Kidney (tissue), 14 donors: ENCODE results near the gene ELOA. TPM values are rescaled to one million over a fixed set of nuclear protein-coding genes. Genes with fewer than 3 reads are reported as not detected.
"Not testable (repeated sequence)": the region's sequence is repeated elsewhere in the genome, so short reads cannot be mapped to it uniquely, and the experiment has no call there.

Experiments used
- DNase-seq, 5 donors: peaks; one replicate each; pipeline ENCODE4 v3.0.0-alpha.2; 2013 to 2020
- FAIRE-seq: peaks from 2 replicates; lab custom pipeline; 2012; peaks lifted over from hg19 to GRCh38; lab: Jason Lieb, UNC
- H3K27ac ChIP-seq, 2 donors: one replicate each; pipeline ENCODE4 v1.7.0; 2013; ENCODE audit warnings: low read depth in 2 of 2, low read length in 2 of 2, inconsistent platforms in 1 of 2
- H3K27me3 ChIP-seq: one replicate; pipeline ENCODE4 v1.7.1; 2013; ENCODE audit warnings: low read length, inconsistent platforms; ENCODE audit not compliant: control insufficient read depth, insufficient read depth
- H3K36me3 ChIP-seq, 3 donors: one replicate each; pipeline versions ENCODE4 v1.7.0 to v1.7.1; 2013; ENCODE audit warnings: low read length in 3 of 3, control low read depth in 1 of 3, inconsistent platforms in 1 of 3; ENCODE audit not compliant: insufficient read depth in 3 of 3, control insufficient read depth in 2 of 3
- H3K4me1 ChIP-seq, 3 donors: one replicate each; pipeline versions ENCODE4 v1.7.0 to v1.7.1; 2013; ENCODE audit warnings: low read length in 3 of 3, inconsistent platforms in 1 of 3, low read depth in 1 of 3; ENCODE audit not compliant: control insufficient read depth in 2 of 3, insufficient read depth in 2 of 3
- H3K4me3 ChIP-seq, 3 donors: one replicate each; pipeline versions ENCODE4 v1.7.0 to v1.8.1; 2013; ENCODE audit warnings: low read length in 3 of 3, control low read depth in 1 of 3, inconsistent platforms in 1 of 3
- H3K9ac ChIP-seq, 3 donors: one replicate each; pipeline versions ENCODE4 v1.7.0 to v1.7.1; 2013; ENCODE audit warnings: low read length in 3 of 3, control low read depth in 1 of 3, inconsistent platforms in 1 of 3
- H3K9me3 ChIP-seq, 3 donors: one replicate each; pipeline versions ENCODE4 v1.7.0 to v1.7.1; 2013; ENCODE audit warnings: low read length in 3 of 3, control low read depth in 1 of 3, inconsistent platforms in 1 of 3; ENCODE audit not compliant: control insufficient read depth in 2 of 3, insufficient read depth in 1 of 3
- CTCF ChIP-seq: IDR thresholded peaks from 3 replicates; pipeline ENCODE4 v1.5.1; 2012; ENCODE audit warnings: mild to moderate bottlenecking, moderate library complexity, borderline replicate concordance; ENCODE audit not compliant: insufficient read depth; ENCODE audit errors: extremely low read depth
- intact Hi-C: fragments of 100-400 bp; cut with DNase I; formaldehyde crosslinking; loops from one replicate; pipeline ENCODE4 v1.11.1; 2022
- polyA plus RNA-seq: library from polyadenylated mRNA; stranded (reverse); fragments of 350-450 nt; fragmentation: Illumina TruSeq; extraction: RNeasy Lipid Tissue Mini Kit (QIAGEN cat#74804); gene quantifications from one replicate; pipeline ENCODE4 v1.2.3, GENCODE V29; 2014; ENCODE audit warnings: low read depth, low replicate concordance; ENCODE audit not compliant: insufficient read depth
- total RNA-seq: library from RNA; stranded (reverse); fragmentation: NEBNext Ultra II Directional; extraction: Animal tissue kit (Norgen Biotek cat#: 25700); gene quantifications from one replicate; pipeline ENCODE4 v1.2.1, GENCODE V29; 2021
- donor health status: control.
- donor health status: control.
- donor health status: control.
- donor health status: control.
- donor health status: control.
- donor health status: DM: yes; HTN: yes; CAD: no.
- donor health status: Normal renal cell carcinoma (clear cell type).

ELOA gene
- total and polyA plus RNA-seq, 2 donors from 2014 or later, result 13.7 to 39.1 TPM

- no peaks in the 10 kb centered on the region for H3K36me3 ChIP-seq
- H3K4me3 ChIP-seq, result no peak overlapping the region
- peaks cover 0 to 12% (median 7%) of the 10 kb centered on the region in 3 donors for H3K4me1 ChIP-seq
- no peaks in the 10 kb centered on the region for H3K27me3 ChIP-seq
- no peak overlapping the region for H3K27ac ChIP-seq
- no peak overlapping the region for H3K9ac ChIP-seq
- no peak for DNase-seq
- no peak for FAIRE-seq
- intact Hi-C loops, result no loop called here
- no peaks in the 10 kb centered on the region for H3K9me3 ChIP-seq
- TF ChIP-seq CTCF, result no peak
These were observed 10.7 kb upstream of the ELOA start for GRCh38 chr1:23732363-23733224.

- H3K4me3 ChIP-seq, intact Hi-C loops, FAIRE-seq, H3K9ac ChIP-seq, H3K36me3 ChIP-seq, H3K27me3 ChIP-seq, H3K9me3 ChIP-seq, DNase-seq, H3K27ac ChIP-seq: not testable (repeated sequence)
- H3K4me1 ChIP-seq, result peaks cover 0 to 12% (median 7%) of the 10 kb centered on the region in 3 donors
These were observed 10.0 kb upstream of the ELOA start for GRCh38 chr1:23733281-23733680.

GRCh38 chr1:23736437-23737134 is 6.7 kb upstream of the ELOA start:
- H3K9me3 ChIP-seq, result no peaks in the 10 kb centered on the region
- FAIRE-seq (no peak), DNase-seq (no peak)
- H3K27ac ChIP-seq, result no peak overlapping the region
- TF ChIP-seq CTCF, result no peak
- no peaks in the 10 kb centered on the region for H3K27me3 ChIP-seq
- H3K4me3 ChIP-seq, result no peak overlapping the region
- peaks cover 0 to 4% (median 0%) of the 10 kb centered on the region in 3 donors for H3K4me1 ChIP-seq
- intact Hi-C loops, result no loop called here
- no peak overlapping the region for H3K9ac ChIP-seq
- no peaks in the 10 kb centered on the region for H3K36me3 ChIP-seq

GRCh38 chr1:23741609-23742008 is 1.7 kb upstream of the ELOA start:
- H3K27ac ChIP-seq, result no peak overlapping the region
- no peak for FAIRE-seq
- intact Hi-C loops, result no loop called here
- H3K4me3 ChIP-seq, result no peak overlapping the region
- peaks cover 0 to 10% (median 9%) of the 10 kb centered on the region in 3 donors for H3K4me1 ChIP-seq
- no peak overlapping the region for H3K9ac ChIP-seq
- H3K9me3 ChIP-seq, result no peaks in the 10 kb centered on the region
- no peaks in the 10 kb centered on the region for H3K36me3 ChIP-seq
- no peak for DNase-seq
- no peaks in the 10 kb centered on the region for H3K27me3 ChIP-seq
- no peak for TF ChIP-seq CTCF
